HL-60 (cell line): ENCODE results near the gene ELAVL1.

Experiments used
- DNase-seq, 2 experiments: peaks; one replicate each; pipeline ENCODE4 v3.0.0-alpha.2; 2010 to 2020; ENCODE audit warnings: low read depth in 1 of 2, low spot score in 1 of 2
- H3K27ac ChIP-seq: fragments of 250-450 bp; sonication (Bioruptor Pico); replicated peaks from 2 replicates; pipeline ENCODE4 v1.5.1; 2020; ENCODE audit warnings: mild to moderate bottlenecking, moderate library complexity
- H3K27me3 ChIP-seq: fragments of 250-450 bp; sonication (Bioruptor Pico); 2 replicates; pipeline ENCODE4 v1.5.1; 2021; ENCODE audit warnings: mild to moderate bottlenecking, moderate library complexity; ENCODE audit not compliant: insufficient read depth, poor library complexity, severe bottlenecking
- H3K4me3 ChIP-seq: replicated peaks from 2 replicates; pipeline ENCODE4 v1.5.1; 2011; ENCODE audit warnings: mild to moderate bottlenecking, control low read depth, low read length; ENCODE audit not compliant: insufficient read depth
- GABPA ChIP-seq: IDR thresholded peaks from 2 replicates; pipeline ENCODE4 v1.6.1; 2012; ENCODE audit warnings: low read depth
- POLR2AphosphoS5 ChIP-seq: IDR thresholded peaks from 2 replicates; pipeline ENCODE4 v1.6.1; 2012; ENCODE audit warnings: low read depth
- REST ChIP-seq: IDR thresholded peaks from 2 replicates; pipeline ENCODE4 v1.6.1; 2012; ENCODE audit warnings: low read depth; ENCODE audit not compliant: insufficient replicate concordance
- SPI1 ChIP-seq: IDR thresholded peaks from 2 replicates; pipeline ENCODE4 v1.6.1; 2012; ENCODE audit warnings: low read depth, mild to moderate bottlenecking, borderline replicate concordance
- TF ChIP-seq, protein P1 (sequence below): IDR thresholded peaks from one replicate; pipeline ENCODE4 v1.5.1; 2011; ENCODE audit warnings: low read length, control low read depth, inconsistent platforms; ENCODE audit not compliant: insufficient read depth

ELAVL1 gene

GRCh38 chr19:7980635-7981121, 24.8 kb downstream of the ELAVL1 start:
- H3K27ac ChIP-seq = no peak overlapping the region
- H3K4me3 ChIP-seq = no peak overlapping the region

GRCh38 chr19:7980168-7980567, 25.3 kb downstream of the ELAVL1 start:
- no peak overlapping the region for H3K27ac ChIP-seq
- H3K27me3 ChIP-seq = no peaks in the 10 kb centered on the region
- DNase-seq = no peak
- no peak for TF ChIP-seq REST
- no peak for TF ChIP-seq GABPA
- no peak for TF ChIP-seq SPI1
- TF ChIP-seq POLR2AphosphoS5 = no peak
- TF ChIP-seq, protein P1, sequence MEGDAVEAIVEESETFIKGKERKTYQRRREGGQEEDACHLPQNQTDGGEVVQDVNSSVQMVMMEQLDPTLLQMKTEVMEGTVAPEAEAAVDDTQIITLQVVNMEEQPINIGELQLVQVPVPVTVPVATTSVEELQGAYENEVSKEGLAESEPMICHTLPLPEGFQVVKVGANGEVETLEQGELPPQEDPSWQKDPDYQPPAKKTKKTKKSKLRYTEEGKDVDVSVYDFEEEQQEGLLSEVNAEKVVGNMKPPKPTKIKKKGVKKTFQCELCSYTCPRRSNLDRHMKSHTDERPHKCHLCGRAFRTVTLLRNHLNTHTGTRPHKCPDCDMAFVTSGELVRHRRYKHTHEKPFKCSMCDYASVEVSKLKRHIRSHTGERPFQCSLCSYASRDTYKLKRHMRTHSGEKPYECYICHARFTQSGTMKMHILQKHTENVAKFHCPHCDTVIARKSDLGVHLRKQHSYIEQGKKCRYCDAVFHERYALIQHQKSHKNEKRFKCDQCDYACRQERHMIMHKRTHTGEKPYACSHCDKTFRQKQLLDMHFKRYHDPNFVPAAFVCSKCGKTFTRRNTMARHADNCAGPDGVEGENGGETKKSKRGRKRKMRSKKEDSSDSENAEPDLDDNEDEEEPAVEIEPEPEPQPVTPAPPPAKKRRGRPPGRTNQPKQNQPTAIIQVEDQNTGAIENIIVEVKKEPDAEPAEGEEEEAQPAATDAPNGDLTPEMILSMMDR = no peak
- H3K4me3 ChIP-seq = no peak overlapping the region

More at GRCh38 chr19:7980635-7981121, 24.8 kb downstream of the ELAVL1 start:
- DNase-seq = no peak
- H3K27me3 ChIP-seq = no peaks in the 10 kb centered on the region
- TF ChIP-seq POLR2AphosphoS5 (peak; percentile 37; the same call in 1 of the 2 replicates), SPI1 (no peak)

DNA sequence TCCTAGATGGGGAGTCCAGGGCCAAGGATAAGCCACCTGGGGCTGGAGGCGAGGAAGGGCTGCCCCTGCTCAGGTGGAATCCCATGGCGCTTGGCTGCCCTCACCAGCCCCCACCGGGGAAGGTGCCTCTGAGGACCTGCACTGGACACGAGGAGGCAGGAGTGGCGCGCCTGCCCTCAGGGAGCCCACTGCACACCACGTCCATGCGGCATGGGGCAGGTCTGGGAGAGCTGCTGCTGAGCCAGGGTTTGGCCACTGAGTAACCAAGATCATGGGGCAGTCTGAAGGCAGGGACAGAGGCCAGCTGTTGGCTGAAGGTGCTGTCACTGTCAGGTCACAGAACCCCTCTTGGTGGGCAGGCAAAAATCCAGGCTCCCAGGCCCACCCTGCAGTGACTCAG, 25.9 kb downstream of the ELAVL1 start:
- H3K4me3 ChIP-seq = no peak overlapping the region
- TF ChIP-seq SPI1 (no peak), GABPA (no peak), REST (no peak), POLR2AphosphoS5 (no peak)
- TF ChIP-seq, protein P1 = no peak
- H3K27me3 ChIP-seq = no peaks in the 10 kb centered on the region
- H3K27ac ChIP-seq = no peak overlapping the region
- DNase-seq = no peak

DNA sequence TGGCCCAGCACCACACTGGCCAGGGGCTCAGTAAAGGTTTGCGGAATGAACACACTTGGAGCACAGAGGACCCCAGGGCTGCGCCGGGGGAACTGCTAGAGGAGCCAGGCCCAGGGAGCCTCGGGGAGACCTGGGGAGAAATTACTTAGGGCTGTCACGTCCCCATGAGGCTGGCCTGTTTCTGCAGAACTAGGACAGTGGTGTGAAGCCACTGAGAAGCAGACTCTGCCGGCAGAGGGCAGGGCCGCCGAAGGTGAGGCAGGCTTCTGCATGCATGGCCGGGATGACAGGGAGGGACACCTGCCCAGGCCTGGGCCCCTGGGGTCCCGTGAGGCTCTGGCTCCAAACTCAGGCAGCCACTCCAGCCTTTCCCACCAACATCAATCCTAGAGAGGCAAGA, 26.4 kb downstream of the ELAVL1 start:
- no peak overlapping the region for H3K27ac ChIP-seq
- H3K27me3 ChIP-seq = no peaks in the 10 kb centered on the region
- no peak overlapping the region for H3K4me3 ChIP-seq
- DNase-seq = no peak
- no peak for TF ChIP-seq REST
- TF ChIP-seq POLR2AphosphoS5 = no peak
- TF ChIP-seq, protein P1 = no peak
- no peak for TF ChIP-seq GABPA
- no peak for TF ChIP-seq SPI1
